GM12865 (cell line): ENCODE measurements around the gene EFCAB14.

Experiments used
- DNase-seq: peaks from one replicate; pipeline ENCODE4 v3.0.0; 2010; ENCODE audit warnings: low read depth
- H3K4me3 ChIP-seq: 2 replicates; pipeline ENCODE4 v1.5.1; 2011; ENCODE audit warnings: mild to moderate bottlenecking, low read depth, low read length, control low read depth
- CTCF ChIP-seq: IDR thresholded peaks from 2 replicates; pipeline ENCODE4 v1.5.1; 2011; ENCODE audit warnings: low read length, control low read depth, low read depth, inconsistent platforms; ENCODE audit not compliant: insufficient read depth; ENCODE audit errors: missing control alignments

EFCAB14 gene

DNA sequence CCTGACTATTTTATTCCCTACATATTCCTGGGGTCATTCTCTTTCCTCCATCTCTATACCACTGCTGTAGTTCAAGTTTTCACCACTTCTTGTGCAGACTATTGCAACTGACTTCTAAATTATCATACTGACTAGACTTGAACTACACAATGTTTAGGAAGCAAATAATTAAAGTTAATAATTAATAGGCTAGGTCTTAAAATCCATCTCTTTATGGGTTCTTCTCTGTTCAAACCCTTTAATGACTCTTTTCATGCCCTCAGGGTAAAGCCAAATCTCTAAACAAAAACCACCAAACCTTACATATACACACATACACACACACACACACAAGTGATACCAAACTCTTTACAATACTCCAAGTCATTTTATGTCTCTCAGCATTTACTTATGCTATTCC is 80.0 kb downstream of the EFCAB14 start:
- H3K4me3 ChIP-seq, result no peak overlapping the region
- no peak for DNase-seq
- no peak for TF ChIP-seq CTCF

DNA sequence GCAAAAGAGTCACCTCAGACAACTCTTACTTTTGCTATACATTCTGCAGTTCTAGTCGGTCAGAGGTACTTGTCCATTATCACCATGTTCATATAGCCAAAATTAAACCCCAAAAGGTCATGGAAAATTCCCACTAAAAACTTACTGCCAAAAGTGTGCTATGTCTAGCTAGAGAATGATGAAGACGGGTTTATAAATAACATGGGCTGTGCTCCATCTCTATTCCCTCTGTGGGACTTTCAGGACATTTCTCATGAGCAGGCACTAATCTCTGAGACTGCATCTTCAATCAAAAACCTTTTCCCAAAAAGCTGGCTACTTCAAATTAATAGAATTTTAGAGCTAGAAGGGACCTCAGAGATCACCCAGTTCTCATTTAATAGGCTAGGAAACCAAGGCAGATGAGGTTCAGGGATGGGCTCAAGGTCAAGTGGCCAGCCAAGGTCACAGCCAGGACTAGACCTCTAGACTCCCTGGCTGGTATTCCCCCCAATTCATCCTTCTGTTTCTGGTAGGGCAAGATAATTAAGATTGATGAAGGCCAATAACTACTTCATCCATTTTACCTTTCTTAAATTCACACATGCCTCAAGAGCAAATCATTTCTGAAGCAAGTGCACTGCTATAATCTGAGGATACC is 81.3 kb downstream of the EFCAB14 start:
- DNase-seq, result no peak
- no peak overlapping the region for H3K4me3 ChIP-seq
- no peak for TF ChIP-seq CTCF

DNA sequence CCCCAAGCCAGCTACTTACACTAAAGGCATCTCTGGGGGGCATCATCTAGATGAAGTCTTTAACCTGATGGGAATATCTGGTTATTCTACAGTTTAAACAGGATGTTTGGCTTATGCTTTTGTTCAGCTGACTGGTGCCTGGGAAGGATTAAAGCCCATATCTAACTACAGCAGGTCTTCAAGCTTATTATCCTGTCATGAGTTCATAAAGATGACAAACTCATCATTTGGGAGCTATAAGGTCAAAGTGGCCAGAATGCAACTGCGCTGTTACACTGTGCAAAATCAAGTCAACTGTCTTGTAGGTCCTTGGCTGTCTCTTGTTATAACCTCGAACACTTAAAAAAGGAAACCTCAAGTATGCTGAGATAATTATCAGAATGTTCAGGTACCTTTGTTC is 83.7 kb downstream of the EFCAB14 start:
- H3K4me3 ChIP-seq, result no peak overlapping the region
- no peak for DNase-seq
- no peak for TF ChIP-seq CTCF

- no peak overlapping the region for H3K4me3 ChIP-seq
- TF ChIP-seq CTCF, result no peak
- DNase-seq, result no peak
Measured at GRCh38 chr1:46630719-46631118, 88.2 kb downstream of the EFCAB14 start.
